GM21619 (cell line): ENCODE measurements around the gene VASN.
A peak's percentile ranks its signal among the peaks of the same experiment; 100 is the strongest.

ENCODE experiments used
- ATAC-seq: cut with Tn5 transposase; IDR thresholded peaks from one replicate; pipeline ENCODE4 v1.9.1; 2021; ENCODE audit not compliant: unreplicated experiment

The VASN gene

GRCh38 chr16:4401094-4401501 lies 29.4 kb downstream of the VASN start:
- ATAC-seq, result no peak

- no peak for ATAC-seq
These were observed 29.9 kb downstream of the VASN start for GRCh38 chr16:4401510-4401909.

- ATAC-seq, result no peak
These were observed 30.9 kb downstream of the VASN start for GRCh38 chr16:4402439-4403132.

- ATAC-seq, result no peak
These were observed 31.7 kb downstream of the VASN start for GRCh38 chr16:4403133-4403949.

- no peak for ATAC-seq
These were observed 32.8 kb downstream of the VASN start for GRCh38 chr16:4404247-4404966.

- no peak for ATAC-seq
These were observed 33.5 kb downstream of the VASN start for GRCh38 chr16:4404967-4405696.

GRCh38 chr16:4407543-4408322 lies 36.1 kb downstream of the VASN start:
- no peak for ATAC-seq

GRCh38 chr16:4408323-4408690 lies 36.7 kb downstream of the VASN start:
- no peak for ATAC-seq

GRCh38 chr16:4409081-4409932 lies 37.7 kb downstream of the VASN start:
- ATAC-seq, result no peak

GRCh38 chr16:4410335-4411075 lies 38.9 kb downstream of the VASN start:
- ATAC-seq, result no peak

- ATAC-seq, result no peak
These were observed 40.0 kb downstream of the VASN start for GRCh38 chr16:4411684-4412083.

- no peak for ATAC-seq
These were observed 40.5 kb downstream of the VASN start for GRCh38 chr16:4412159-4412558.

GRCh38 chr16:4412854-4413253 lies 41.2 kb downstream of the VASN start:
- no peak for ATAC-seq

GRCh38 chr16:4414187-4414917 lies 42.7 kb downstream of the VASN start:
- peak; percentile 54 for ATAC-seq

GRCh38 chr16:4415538-4416199 lies 44.0 kb downstream of the VASN start:
- ATAC-seq, result no peak

GRCh38 chr16:4416200-4417032 lies 44.8 kb downstream of the VASN start, which contains the start of gene CORO7:
TSS of gene CORO7 (minus strand) at chr16:4416596. CDS start at chr16:4416518, 78 bp downstream.
- peak; percentile 55 for ATAC-seq
